Left kidney (tissue), 2 donors: ENCODE measurements around the gene ZNF200. TPM values are rescaled to one million over a fixed set of nuclear protein-coding genes. Genes with fewer than 3 reads are reported as not detected.

ENCODE experiments used
- DNase-seq: peaks from one replicate; pipeline ENCODE4 v3.0.0-alpha.2; 2013
- polyA plus RNA-seq: library from polyadenylated mRNA; unstranded; fragments of 120-200 nt; gene quantifications from one replicate; pipeline ENCODE4 v1.2.1, GENCODE V29; 2013; ENCODE audit not compliant: insufficient read length

ZNF200 gene
- polyA plus RNA-seq, 1 donor, result 16.9 TPM

- DNase-seq, result no peak
Measured at GRCh38 chr16:3179651-3180050, 55.3 kb downstream of the ZNF200 start.

DNA sequence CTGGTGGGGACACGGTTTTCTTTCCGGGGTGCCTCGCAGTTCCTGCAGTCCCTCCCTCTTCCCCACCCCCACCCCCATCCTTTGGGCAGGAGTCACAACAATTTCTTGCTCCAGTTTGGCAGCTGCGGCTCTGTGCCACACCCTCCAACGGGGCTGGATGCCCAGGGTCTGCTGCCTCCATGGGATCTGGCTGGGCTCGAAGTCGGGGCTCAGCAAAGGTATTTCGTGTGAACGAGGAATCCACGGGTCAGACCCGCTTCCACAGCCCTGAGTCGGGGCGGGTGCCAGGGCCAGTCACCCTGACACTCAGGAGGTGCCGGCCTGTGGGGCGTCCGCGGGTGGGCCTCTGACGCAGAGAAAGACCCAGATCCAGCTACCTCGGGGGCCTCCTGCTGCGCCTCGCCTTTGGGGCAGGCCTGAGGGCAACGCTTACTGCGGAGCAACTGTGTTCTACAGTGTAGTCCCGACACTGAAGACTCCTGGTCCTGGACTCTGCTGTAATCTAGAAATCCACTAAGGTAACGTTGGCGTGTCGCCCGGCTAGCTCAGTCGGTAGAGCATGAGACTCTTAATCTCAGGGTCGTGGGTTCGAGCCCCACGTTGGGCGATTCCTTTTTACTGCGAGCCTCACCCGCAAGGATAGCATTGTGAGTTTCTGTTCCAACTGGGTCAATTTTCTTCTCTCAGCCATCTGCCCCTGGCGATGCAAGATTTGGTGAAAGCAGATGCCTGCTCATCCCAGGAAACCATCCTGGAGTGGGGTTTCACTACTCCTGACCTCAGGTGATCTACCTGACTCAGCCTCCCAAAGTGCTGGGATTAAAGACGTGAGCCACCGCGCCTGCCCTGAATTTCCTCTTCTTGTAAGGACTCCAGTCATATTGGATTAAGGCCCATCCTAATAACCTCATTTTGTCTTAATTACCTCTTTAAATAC lies 59.5 kb downstream of the ZNF200 start:
- DNase-seq, result no peak

- no peak for DNase-seq
Measured at GRCh38 chr16:3174618-3175148, 60.3 kb downstream of the ZNF200 start.

- no peak for DNase-seq
Measured at GRCh38 chr16:3173892-3174617, 60.9 kb downstream of the ZNF200 start.

Other genes with a start within 250 kb of the ZNF200 start
- 2.0 TPM for gene CLDN9, start 222.2 kb downstream of the ZNF200 start, polyA plus RNA-seq
- gene CLDN6, start 217.0 kb downstream of the ZNF200 start, polyA plus RNA-seq, result 29.6 TPM
- 6.7 TPM for gene TNFRSF12A, start 214.8 kb downstream of the ZNF200 start, polyA plus RNA-seq
- gene HCFC1R1, start 211.2 kb downstream of the ZNF200 start, polyA plus RNA-seq, result 56.2 TPM
- gene THOC6, start 211.1 kb downstream of the ZNF200 start, polyA plus RNA-seq, result 29.5 TPM
- gene BICDL2, start 198.2 kb downstream of the ZNF200 start, polyA plus RNA-seq, result 2.6 TPM
- gene MMP25, start 188.6 kb downstream of the ZNF200 start, polyA plus RNA-seq, result 1.7 TPM
- 23.4 TPM for gene IL32, start 169.5 kb downstream of the ZNF200 start, polyA plus RNA-seq
- gene ZSCAN10, start 135.9 kb downstream of the ZNF200 start, polyA plus RNA-seq, result 0.10 TPM
- 15.2 TPM for gene ZNF205, start 122.6 kb downstream of the ZNF200 start, polyA plus RNA-seq
- gene ZNF213, start 100.1 kb downstream of the ZNF200 start, polyA plus RNA-seq, result 13.2 TPM
- gene OR1F1, start 47.0 kb downstream of the ZNF200 start, polyA plus RNA-seq, result not detected
- gene MEFV, start 21.5 kb upstream of the ZNF200 start, polyA plus RNA-seq, result 0.35 TPM
- 52.1 TPM for gene ZNF263, start 48.3 kb upstream of the ZNF200 start, polyA plus RNA-seq
- gene TIGD7, start 70.3 kb upstream of the ZNF200 start, polyA plus RNA-seq, result 13.3 TPM
- 77.0 TPM for gene ZNF75A, start 70.3 kb upstream of the ZNF200 start, polyA plus RNA-seq
- gene OR2C1, start 120.7 kb upstream of the ZNF200 start, polyA plus RNA-seq, result 1.3 TPM
- 21.4 TPM for gene ZSCAN32, start 165.8 kb upstream of the ZNF200 start, polyA plus RNA-seq
- gene ZNF174, start 166.1 kb upstream of the ZNF200 start, polyA plus RNA-seq, result 16.2 TPM
- gene ZNF597, start 208.3 kb upstream of the ZNF200 start, polyA plus RNA-seq, result 4.6 TPM
- 76.2 TPM for gene NAA60, start 208.5 kb upstream of the ZNF200 start, polyA plus RNA-seq